HG03159 (cell line): ENCODE results near the gene ALDH16A1.

ENCODE experiments used
- ATAC-seq: cut with Tn5 transposase; IDR thresholded peaks from one replicate; pipeline ENCODE4 v1.9.1; 2021; ENCODE audit warnings: mild to moderate bottlenecking, moderate library complexity; ENCODE audit not compliant: unreplicated experiment

Gene ALDH16A1

GRCh38 chr19:49507803-49508494 lies 54.9 kb downstream of the ALDH16A1 start:
- no peak for ATAC-seq

- ATAC-seq: no peak
Measured at GRCh38 chr19:49512970-49513745, 60.1 kb downstream of the ALDH16A1 start.

GRCh38 chr19:49513746-49514118 lies 60.7 kb downstream of the ALDH16A1 start:
- no peak for ATAC-seq

GRCh38 chr19:49514151-49514550 lies 61.1 kb downstream of the ALDH16A1 start:
- no peak for ATAC-seq

GRCh38 chr19:49515767-49516166 lies 62.7 kb downstream of the ALDH16A1 start:
- ATAC-seq: no peak

GRCh38 chr19:49518033-49518432 lies 65.0 kb downstream of the ALDH16A1 start:
- no peak for ATAC-seq
